DND-41 (cell line): ENCODE measurements around the gene MUC2.

Source experiments
- ATAC-seq: fragments of 200-7000 bp; cut with Tn5 transposase; 3 replicates; pipeline ENCODE4 v1.9.1; 2021; ENCODE audit warnings: low read depth; ENCODE audit not compliant: insufficient read depth
- DNase-seq: peaks from one replicate; pipeline ENCODE4 v3.0.0-alpha.2; 2020
- H2AFZ ChIP-seq: 2 replicates; pipeline ENCODE4 v1.6.0; 2012; ENCODE audit warnings: low read depth, low read length
- H3K27ac ChIP-seq: 2 replicates; pipeline ENCODE4 v1.5.1; 2012; ENCODE audit warnings: low read length, inconsistent platforms
- H3K27me3 ChIP-seq: fragments of 200-600 bp; sonication (generic); 2 replicates; pipeline ENCODE4 v1.6.0; 2012; ENCODE audit warnings: low read length, mild to moderate bottlenecking, inconsistent platforms; ENCODE audit not compliant: insufficient read depth, poor library complexity
- H3K36me3 ChIP-seq: 2 replicates; pipeline ENCODE4 v1.5.1; 2012; ENCODE audit warnings: low read length, inconsistent platforms; ENCODE audit not compliant: insufficient read depth
- H3K4me1 ChIP-seq: 2 replicates; pipeline ENCODE4 v1.5.1; 2012; ENCODE audit warnings: mild to moderate bottlenecking, low read length; ENCODE audit not compliant: insufficient read depth
- H3K4me2 ChIP-seq: 2 replicates; pipeline ENCODE4 v1.6.0; 2012; ENCODE audit warnings: mild to moderate bottlenecking, moderate library complexity, low read length, inconsistent platforms; ENCODE audit not compliant: insufficient read depth
- H3K4me3 ChIP-seq, 2 experiments: fragments of 200-600 bp in 1 of 2; shearing (Covaris generic) in 1 of 2; 2 replicates each; pipeline ENCODE4 v1.5.1; 2012 to 2016; ENCODE audit warnings: inconsistent platforms in 2 of 2, low read length in 2 of 2, mild to moderate bottlenecking in 2 of 2, low read depth in 1 of 2, moderate library complexity in 1 of 2
- H3K79me2 ChIP-seq: 2 replicates; pipeline ENCODE4 v1.6.0; 2012; ENCODE audit warnings: low read length, inconsistent platforms; ENCODE audit not compliant: insufficient read depth
- H3K9ac ChIP-seq: 2 replicates; pipeline ENCODE4 v1.6.0; 2012; ENCODE audit warnings: low read depth, mild to moderate bottlenecking, inconsistent platforms, low read length, moderate library complexity
- H3K9me3 ChIP-seq: 2 replicates; pipeline ENCODE4 v1.5.1; 2012; ENCODE audit warnings: low read length, moderate library complexity, mild to moderate bottlenecking, inconsistent platforms; ENCODE audit not compliant: insufficient read depth, severe bottlenecking
- H4K20me1 ChIP-seq: 2 replicates; pipeline ENCODE4 v1.6.0; 2012; ENCODE audit warnings: low read length; ENCODE audit not compliant: insufficient read depth
- EZH2 ChIP-seq: IDR thresholded peaks from 3 replicates; pipeline ENCODE4 v1.6.1; 2012; ENCODE audit warnings: borderline replicate concordance, low read depth, mild to moderate bottlenecking, moderate library complexity, low read length, inconsistent platforms; ENCODE audit not compliant: severe bottlenecking
- TF ChIP-seq, protein P1 (sequence below): IDR thresholded peaks from 2 replicates; pipeline ENCODE4 v1.5.1; 2012; ENCODE audit warnings: borderline replicate concordance, low read length, moderate library complexity, mild to moderate bottlenecking; ENCODE audit not compliant: poor library complexity, severe bottlenecking; ENCODE audit errors: extremely low read depth

MUC2 gene

DNA sequence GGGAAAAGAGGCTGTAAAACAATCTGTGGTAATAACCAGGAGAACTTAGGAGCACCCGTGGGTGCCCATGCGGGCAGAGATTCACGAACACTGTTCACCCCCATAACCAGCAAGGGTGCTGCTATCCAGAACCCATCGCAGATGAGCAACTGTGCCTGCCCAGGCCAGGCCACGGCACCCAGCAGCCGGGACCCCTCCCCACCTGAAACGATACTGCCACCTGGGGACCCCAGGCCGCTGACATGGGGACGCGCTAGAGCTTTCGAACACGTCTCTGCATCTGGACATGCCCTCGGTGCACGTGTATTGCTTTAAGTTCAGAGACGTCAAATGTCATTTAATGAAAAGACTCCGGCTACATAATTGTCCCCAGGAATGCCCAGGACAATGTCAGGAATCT, 14.3 kb upstream of the MUC2 start:
- Histone ChIP-seq H3K9ac (no peak overlapping the region), H3K27me3 (peaks cover 8% of the 10 kb centered on the region), H4K20me1 (no peaks in the 10 kb centered on the region), H3K4me1 (no peaks in the 10 kb centered on the region), H3K4me2 (no peak overlapping the region), H3K9me3 (no peaks in the 10 kb centered on the region), H3K36me3 (no peaks in the 10 kb centered on the region), H3K79me2 (no peaks in the 10 kb centered on the region), H3K4me3 (no peak overlapping the region), H3K27ac (no peak overlapping the region), H2AFZ (no peak overlapping the region)
- TF ChIP-seq, protein P1, sequence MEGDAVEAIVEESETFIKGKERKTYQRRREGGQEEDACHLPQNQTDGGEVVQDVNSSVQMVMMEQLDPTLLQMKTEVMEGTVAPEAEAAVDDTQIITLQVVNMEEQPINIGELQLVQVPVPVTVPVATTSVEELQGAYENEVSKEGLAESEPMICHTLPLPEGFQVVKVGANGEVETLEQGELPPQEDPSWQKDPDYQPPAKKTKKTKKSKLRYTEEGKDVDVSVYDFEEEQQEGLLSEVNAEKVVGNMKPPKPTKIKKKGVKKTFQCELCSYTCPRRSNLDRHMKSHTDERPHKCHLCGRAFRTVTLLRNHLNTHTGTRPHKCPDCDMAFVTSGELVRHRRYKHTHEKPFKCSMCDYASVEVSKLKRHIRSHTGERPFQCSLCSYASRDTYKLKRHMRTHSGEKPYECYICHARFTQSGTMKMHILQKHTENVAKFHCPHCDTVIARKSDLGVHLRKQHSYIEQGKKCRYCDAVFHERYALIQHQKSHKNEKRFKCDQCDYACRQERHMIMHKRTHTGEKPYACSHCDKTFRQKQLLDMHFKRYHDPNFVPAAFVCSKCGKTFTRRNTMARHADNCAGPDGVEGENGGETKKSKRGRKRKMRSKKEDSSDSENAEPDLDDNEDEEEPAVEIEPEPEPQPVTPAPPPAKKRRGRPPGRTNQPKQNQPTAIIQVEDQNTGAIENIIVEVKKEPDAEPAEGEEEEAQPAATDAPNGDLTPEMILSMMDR: no peak
- no peak for TF ChIP-seq EZH2
- ATAC-seq (no peak), DNase-seq (no peak)

GRCh38 chr11:1060852-1061616, 13.6 kb upstream of the MUC2 start:
- H3K36me3 ChIP-seq: no peaks in the 10 kb centered on the region
- no peaks in the 10 kb centered on the region for H3K79me2 ChIP-seq
- no peak overlapping the region for H3K4me3 ChIP-seq
- no peaks in the 10 kb centered on the region for H4K20me1 ChIP-seq
- no peak overlapping the region for H3K9ac ChIP-seq
- ATAC-seq (no peak), DNase-seq (no peak)
- H3K4me1 ChIP-seq: no peaks in the 10 kb centered on the region
- no peak overlapping the region for H2AFZ ChIP-seq
- H3K4me2 ChIP-seq: no peak overlapping the region
- TF ChIP-seq, protein P1: no peak
- no peak for TF ChIP-seq EZH2
- peaks cover 8% of the 10 kb centered on the region for H3K27me3 ChIP-seq
- H3K27ac ChIP-seq: no peak overlapping the region
- H3K9me3 ChIP-seq: no peaks in the 10 kb centered on the region

DNA sequence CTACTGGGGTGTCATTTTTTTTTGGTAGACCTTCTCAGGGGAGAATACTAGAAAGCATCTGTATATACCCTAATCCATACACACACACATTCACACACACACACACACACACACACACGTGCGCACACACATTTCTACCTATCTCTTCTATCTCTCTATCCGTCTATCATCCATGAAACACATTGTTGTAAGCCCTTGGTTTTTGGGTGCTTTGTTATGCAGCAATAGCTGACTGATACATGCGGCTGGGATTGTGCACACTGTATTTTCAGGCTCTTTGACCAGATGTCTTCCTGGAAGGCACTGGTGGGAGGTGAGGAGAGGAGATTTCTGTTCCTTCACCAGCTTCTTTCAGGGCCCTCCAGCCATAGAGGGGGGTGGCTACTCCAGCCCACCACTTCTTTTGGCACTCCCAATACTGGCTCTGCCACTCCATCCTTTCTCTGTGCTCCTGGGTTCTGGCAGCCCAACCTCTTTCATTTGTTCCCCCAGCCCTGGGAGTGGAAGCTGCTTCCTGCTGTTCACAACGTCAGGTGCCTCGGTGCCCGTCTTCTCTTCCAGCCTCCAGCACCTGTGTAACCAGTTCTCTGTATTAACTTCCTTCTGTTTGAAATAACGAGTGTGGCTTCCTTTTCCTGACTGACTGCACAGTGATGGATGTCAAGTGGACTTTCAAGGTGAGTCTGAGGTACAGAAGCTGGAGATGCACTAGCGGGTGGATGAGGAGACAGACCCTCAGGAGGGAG, 12.4 kb upstream of the MUC2 start:
- no peak overlapping the region for H3K4me2 ChIP-seq
- no peaks in the 10 kb centered on the region for H3K79me2 ChIP-seq
- ATAC-seq: no peak
- no peak overlapping the region for H3K4me3 ChIP-seq
- no peak for DNase-seq
- H4K20me1 ChIP-seq: no peaks in the 10 kb centered on the region
- no peak overlapping the region for H2AFZ ChIP-seq
- no peak overlapping the region for H3K9ac ChIP-seq
- H3K27ac ChIP-seq: no peak overlapping the region
- TF ChIP-seq EZH2: no peak
- TF ChIP-seq, protein P1: no peak
- no peaks in the 10 kb centered on the region for H3K36me3 ChIP-seq
- peaks cover 8% of the 10 kb centered on the region for H3K27me3 ChIP-seq
- no peaks in the 10 kb centered on the region for H3K4me1 ChIP-seq
- H3K9me3 ChIP-seq: no peaks in the 10 kb centered on the region
